IPS-18a (cell line): ENCODE data around the gene RNF217.

Experiments used
- H3K27ac ChIP-seq: one replicate; pipeline ENCODE4 v1.5.1; 2013; ENCODE audit warnings: low read length
- H3K27me3 ChIP-seq: one replicate; pipeline ENCODE4 v1.6.1; 2013; ENCODE audit warnings: mild to moderate bottlenecking, low read length; ENCODE audit not compliant: control insufficient read depth, insufficient read depth
- H3K36me3 ChIP-seq: one replicate; pipeline ENCODE4 v1.6.1; 2013; ENCODE audit warnings: low read depth, low read length; ENCODE audit not compliant: control insufficient read depth
- H3K4me1 ChIP-seq: one replicate; pipeline ENCODE4 v1.6.1; 2013; ENCODE audit warnings: low read depth, low read length; ENCODE audit not compliant: control insufficient read depth
- H3K4me3 ChIP-seq: one replicate; pipeline ENCODE4 v1.5.1; 2013; ENCODE audit warnings: low read length
- H3K9ac ChIP-seq: one replicate; pipeline ENCODE4 v1.6.1; 2013; ENCODE audit warnings: mild to moderate bottlenecking, low read length, moderate library complexity
- H3K9me3 ChIP-seq: one replicate; pipeline ENCODE4 v1.6.1; 2013; ENCODE audit warnings: low read depth, low read length; ENCODE audit not compliant: control insufficient read depth

The RNF217 gene

GRCh38 chr6:125095580-125096301 lies 133.5 kb downstream of the RNF217 start:
- no peaks in the 10 kb centered on the region for H3K36me3 ChIP-seq
- H3K4me1 ChIP-seq = peaks cover 8% of the 10 kb centered on the region
- H3K4me3 ChIP-seq = no peak overlapping the region
- no peak overlapping the region for H3K27ac ChIP-seq
- H3K9me3 ChIP-seq = no peaks in the 10 kb centered on the region
- no peak overlapping the region for H3K9ac ChIP-seq
- peaks cover 14% of the 10 kb centered on the region for H3K27me3 ChIP-seq

GRCh38 chr6:125097186-125097585 lies 134.9 kb downstream of the RNF217 start:
- Histone ChIP-seq H3K9me3 (no peaks in the 10 kb centered on the region), H3K27ac (no peak overlapping the region), H3K36me3 (no peaks in the 10 kb centered on the region), H3K4me3 (no peak overlapping the region), H3K4me1 (peaks cover 11% of the 10 kb centered on the region), H3K27me3 (peaks cover 14% of the 10 kb centered on the region), H3K9ac (no peak overlapping the region)

- Histone ChIP-seq H3K4me1 (peaks cover 16% of the 10 kb centered on the region), H3K9me3 (no peaks in the 10 kb centered on the region), H3K27me3 (peaks cover 14% of the 10 kb centered on the region), H3K4me3 (no peak overlapping the region), H3K36me3 (no peaks in the 10 kb centered on the region), H3K27ac (no peak overlapping the region), H3K9ac (no peak overlapping the region)
Observed at GRCh38 chr6:125098253-125098652, 136.0 kb downstream of the RNF217 start.

- H3K27ac ChIP-seq = no peak overlapping the region
Observed at GRCh38 chr6:125099211-125100073, 137.2 kb downstream of the RNF217 start.

GRCh38 chr6:125100074-125100652 lies 137.9 kb downstream of the RNF217 start:
- no peaks in the 10 kb centered on the region for H3K9me3 ChIP-seq
- H3K4me1 ChIP-seq = peaks cover 33% of the 10 kb centered on the region
- H3K27me3 ChIP-seq = peaks cover 14% of the 10 kb centered on the region
- H3K9ac ChIP-seq = peak overlapping the region; percentile 37
- no peak overlapping the region for H3K27ac ChIP-seq
- peak overlapping the region; percentile 65 for H3K4me3 ChIP-seq
- no peaks in the 10 kb centered on the region for H3K36me3 ChIP-seq

More at GRCh38 chr6:125099211-125100073, 137.2 kb downstream of the RNF217 start:
- H3K9me3 ChIP-seq = no peaks in the 10 kb centered on the region
- peak overlapping the region; percentile 65 for H3K4me3 ChIP-seq
- H3K4me1 ChIP-seq = peaks cover 27% of the 10 kb centered on the region
- peak overlapping the region; percentile 37 for H3K9ac ChIP-seq
- H3K27me3 ChIP-seq = peaks cover 14% of the 10 kb centered on the region
- H3K36me3 ChIP-seq = no peaks in the 10 kb centered on the region

GRCh38 chr6:125101128-125101527 lies 138.9 kb downstream of the RNF217 start:
- H3K4me3 ChIP-seq = no peak overlapping the region
- peaks cover 33% of the 10 kb centered on the region for H3K4me1 ChIP-seq
- H3K9me3 ChIP-seq = no peaks in the 10 kb centered on the region
- H3K9ac ChIP-seq = no peak overlapping the region
- no peaks in the 10 kb centered on the region for H3K36me3 ChIP-seq
- no peak overlapping the region for H3K27ac ChIP-seq
- H3K27me3 ChIP-seq = peaks cover 14% of the 10 kb centered on the region

GRCh38 chr6:125101631-125102030 lies 139.4 kb downstream of the RNF217 start:
- Histone ChIP-seq H3K36me3 (no peaks in the 10 kb centered on the region), H3K27me3 (peaks cover 14% of the 10 kb centered on the region), H3K9ac (no peak overlapping the region), H3K4me3 (no peak overlapping the region), H3K27ac (no peak overlapping the region), H3K9me3 (no peaks in the 10 kb centered on the region), H3K4me1 (peaks cover 33% of the 10 kb centered on the region)

GRCh38 chr6:125102411-125102810 lies 140.2 kb downstream of the RNF217 start:
- Histone ChIP-seq H3K9me3 (no peaks in the 10 kb centered on the region), H3K9ac (no peak overlapping the region), H3K4me3 (no peak overlapping the region), H3K4me1 (peaks cover 33% of the 10 kb centered on the region), H3K27ac (no peak overlapping the region), H3K36me3 (no peaks in the 10 kb centered on the region), H3K27me3 (peaks cover 14% of the 10 kb centered on the region)

- peaks cover 33% of the 10 kb centered on the region for H3K4me1 ChIP-seq
- no peak overlapping the region for H3K27ac ChIP-seq
- H3K9ac ChIP-seq = no peak overlapping the region
- H3K36me3 ChIP-seq = no peaks in the 10 kb centered on the region
- no peaks in the 10 kb centered on the region for H3K9me3 ChIP-seq
- H3K4me3 ChIP-seq = no peak overlapping the region
- peaks cover 14% of the 10 kb centered on the region for H3K27me3 ChIP-seq
Observed at GRCh38 chr6:125102891-125103290, 140.7 kb downstream of the RNF217 start.

- Histone ChIP-seq H3K4me3 (no peak overlapping the region), H3K9ac (no peak overlapping the region), H3K27ac (no peak overlapping the region), H3K36me3 (no peaks in the 10 kb centered on the region), H3K4me1 (peaks cover 25% of the 10 kb centered on the region), H3K27me3 (peaks cover 9% of the 10 kb centered on the region), H3K9me3 (no peaks in the 10 kb centered on the region)
Observed at GRCh38 chr6:125104425-125104824, 142.2 kb downstream of the RNF217 start.

- Histone ChIP-seq H3K4me1 (peaks cover 24% of the 10 kb centered on the region), H3K9me3 (peaks cover 13% of the 10 kb centered on the region), H3K27me3 (no peaks in the 10 kb centered on the region), H3K27ac (no peak overlapping the region), H3K9ac (no peak overlapping the region), H3K36me3 (no peaks in the 10 kb centered on the region), H3K4me3 (no peak overlapping the region)
Observed at GRCh38 chr6:125107048-125107447, 144.8 kb downstream of the RNF217 start.
